ENCODE measurements around the gene RBM19. TPM values are rescaled to one million over a fixed set of nuclear protein-coding genes. Genes with fewer than 3 reads are reported as not detected.

RBM19 gene
- polyA plus RNA-seq, 2 of the 4 experiments (the other 2 are of a cell fraction) = 16.0 to 18.6 TPM

GRCh38 chr12:113870890-113871289 lies 95.2 kb downstream of the RBM19 start:
- CTCF ChIA-PET = interaction anchor here (1.2 kb wide), 1 partner anchor 41 kb away, joined by 5 read pairs; no protein-coding TSS in a partner anchor
- H3K4me2 ChIP-seq = no peak overlapping the region
- no peak for ATAC-seq
- FAIRE-seq = no peak
- no peak overlapping the region for H3K4me3 ChIP-seq
- POLR2A ChIA-PET = no interaction called here
- WGBS (ENCODE audit: missing lambda C conversion rate) = 83% methylated on average over 2 of the region's 2 CpGs
- no peaks in the 10 kb centered on the region for H3K9me3 ChIP-seq
- no peak for DNase-seq (ENCODE audit: low read depth in 1 of 2, low spot score in 1 of 2)
- no peak overlapping the region for H3K27ac ChIP-seq
- no peaks in the 10 kb centered on the region; the same call in 2 of the 3 replicates for H3K4me1 ChIP-seq
- no peak for TF ChIP-seq NR3C1 (IDR thresholded peaks at IDR 0.05)
- no peak for TF ChIP-seq CHD2 (IDR thresholded peaks at IDR 0.05; ENCODE audit: low read length, partially characterized antibody)
- TF ChIP-seq RAD21 (conservative IDR thresholded peaks at IDR 0.05 in 1 of 2, IDR thresholded peaks at IDR 0.05 in 1 of 2) = no peak
- no peak for TF ChIP-seq ELK1 (IDR thresholded peaks at IDR 0.05; ENCODE audit: low read depth, low read length)
- TF ChIP-seq E2F6 (IDR thresholded peaks at IDR 0.05; ENCODE audit: borderline replicate concordance, low read depth) = no peak

- WGBS (ENCODE audit: missing lambda C conversion rate) = 93% methylated on average over 8 of the region's 8 CpGs
- TF ChIP-seq ATOH8 (CRISPR knock-in tag; IDR thresholded peaks at IDR 0.05; ENCODE audit: low read depth) = no peak
- no peak for TF ChIP-seq FOSB (CRISPR knock-in tag; IDR thresholded peaks at IDR 0.05)
- no peak for TF ChIP-seq ZNF302 (CRISPR knock-in tag; IDR thresholded peaks at IDR 0.05)
- TF ChIP-seq E2F6 (IDR thresholded peaks at IDR 0.05; ENCODE audit: borderline replicate concordance, low read depth) = no peak
- no peak for TF ChIP-seq EHF (CRISPR knock-in tag; IDR thresholded peaks at IDR 0.05)
- TF ChIP-seq RAD21 (conservative IDR thresholded peaks at IDR 0.05 in 1 of 2, IDR thresholded peaks at IDR 0.05 in 1 of 2) = no peak
- TF ChIP-seq ELK1 (IDR thresholded peaks at IDR 0.05; ENCODE audit: low read depth, low read length) = no peak
- TF ChIP-seq NPAS2 (CRISPR knock-in tag; IDR thresholded peaks at IDR 0.05; ENCODE audit: borderline replicate concordance) = no peak
- TF ChIP-seq REST (IDR thresholded peaks at IDR 0.05) = no peak
- TF ChIP-seq FOSL2 (IDR thresholded peaks at IDR 0.05) = no peak
- no peak for TF ChIP-seq FOSL2 (CRISPR knock-in tag; IDR thresholded peaks at IDR 0.05)
- no peak for TF ChIP-seq TFCP2L1 (CRISPR knock-in tag; IDR thresholded peaks at IDR 0.05)
- no peak for TF ChIP-seq MAZ (IDR thresholded peaks at IDR 0.05; ENCODE audit: borderline replicate concordance, low read depth, low read length)
- TF ChIP-seq ESRRA (IDR thresholded peaks at IDR 0.05; ENCODE audit: borderline replicate concordance, low read length) = no peak
- TF ChIP-seq KDM1A (IDR thresholded peaks at IDR 0.05; ENCODE audit: low read depth) = no peak
- no peak for TF ChIP-seq SMC3 (IDR thresholded peaks at IDR 0.05)
- no peaks in the 10 kb centered on the region for H3K9me3 ChIP-seq
- H3K27ac ChIP-seq = no peak overlapping the region
- H3K4me1 ChIP-seq = no peaks in the 10 kb centered on the region; the same call in 2 of the 3 replicates
- H3K4me3 ChIP-seq = no peak overlapping the region
- ChIA-PET POLR2A (no interaction called here), CTCF (interaction anchor here (1.6 kb wide), 1 partner anchor 10 kb away, joined by 3 read pairs; no protein-coding TSS in a partner anchor)
- FAIRE-seq (no peak), ATAC-seq (no peak), DNase-seq (ENCODE audit: low read depth in 1 of 2, low spot score in 1 of 2) (no peak)
- no peak overlapping the region for H3K4me2 ChIP-seq
Measured at GRCh38 chr12:113870035-113870434, 96.1 kb downstream of the RBM19 start.

Data from A549 (cell line).